ENCODE data around the gene EHBP1L1.

DNA sequence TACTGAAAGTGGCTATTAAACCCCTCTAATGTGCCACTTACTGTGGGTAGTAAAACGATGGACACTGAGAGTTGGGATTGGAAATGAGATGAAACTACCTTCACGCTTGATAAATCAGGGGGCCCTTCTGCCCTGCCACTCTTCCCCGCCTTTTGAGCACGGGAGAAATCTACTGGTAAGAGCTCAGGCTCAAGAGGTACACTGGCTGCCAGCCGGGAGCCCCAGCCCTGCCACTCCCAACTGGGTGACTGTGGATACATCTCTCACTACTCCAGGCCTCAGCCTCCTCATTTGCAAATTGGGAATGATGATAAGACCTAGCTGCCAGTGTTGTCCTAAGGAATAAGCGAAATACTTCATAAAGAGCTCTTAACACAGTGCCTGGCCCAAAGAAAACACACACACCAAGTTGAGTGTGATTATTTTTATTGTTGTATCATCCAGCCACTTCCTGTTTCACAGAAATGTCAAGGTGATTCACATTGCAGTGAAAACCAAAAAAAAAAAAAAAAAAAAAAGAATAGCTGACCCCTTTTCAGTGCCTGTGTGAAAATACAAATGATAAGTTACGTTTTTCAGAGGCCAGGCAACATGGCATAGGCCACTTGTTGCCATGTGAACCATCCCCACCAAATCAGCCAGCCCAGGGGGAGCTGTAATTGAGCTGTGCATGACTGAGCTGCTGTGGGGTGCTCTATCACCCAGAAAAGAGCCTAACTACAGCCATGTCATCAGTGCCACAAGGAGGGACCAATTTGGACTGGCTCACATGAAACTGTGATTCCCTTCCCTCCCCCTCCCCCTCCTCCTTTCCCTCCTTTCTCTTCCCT lies 10.0 kb upstream of the EHBP1L1 start:
- TF ChIP-seq, protein P1, sequence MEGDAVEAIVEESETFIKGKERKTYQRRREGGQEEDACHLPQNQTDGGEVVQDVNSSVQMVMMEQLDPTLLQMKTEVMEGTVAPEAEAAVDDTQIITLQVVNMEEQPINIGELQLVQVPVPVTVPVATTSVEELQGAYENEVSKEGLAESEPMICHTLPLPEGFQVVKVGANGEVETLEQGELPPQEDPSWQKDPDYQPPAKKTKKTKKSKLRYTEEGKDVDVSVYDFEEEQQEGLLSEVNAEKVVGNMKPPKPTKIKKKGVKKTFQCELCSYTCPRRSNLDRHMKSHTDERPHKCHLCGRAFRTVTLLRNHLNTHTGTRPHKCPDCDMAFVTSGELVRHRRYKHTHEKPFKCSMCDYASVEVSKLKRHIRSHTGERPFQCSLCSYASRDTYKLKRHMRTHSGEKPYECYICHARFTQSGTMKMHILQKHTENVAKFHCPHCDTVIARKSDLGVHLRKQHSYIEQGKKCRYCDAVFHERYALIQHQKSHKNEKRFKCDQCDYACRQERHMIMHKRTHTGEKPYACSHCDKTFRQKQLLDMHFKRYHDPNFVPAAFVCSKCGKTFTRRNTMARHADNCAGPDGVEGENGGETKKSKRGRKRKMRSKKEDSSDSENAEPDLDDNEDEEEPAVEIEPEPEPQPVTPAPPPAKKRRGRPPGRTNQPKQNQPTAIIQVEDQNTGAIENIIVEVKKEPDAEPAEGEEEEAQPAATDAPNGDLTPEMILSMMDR (IDR thresholded peaks at IDR 0.05): no peak
- TF ChIP-seq EP300 (IDR thresholded peaks at IDR 0.05): no peak
- no peak for TF ChIP-seq POLR2A (IDR thresholded peaks at IDR 0.05)

Data from tibial nerve (tissue), 4 donors.